Neural cell (in vitro differentiated cells): ENCODE results near the gene HCN1. TPM values are rescaled to one million over a fixed set of nuclear protein-coding genes. Genes with fewer than 3 reads are reported as not detected.

ENCODE experiments used
- H2AFZ ChIP-seq: fragments of 200-600, 300-800 bp; sonication (generic), shearing (Covaris generic); 2 replicates; pipeline ENCODE4 v1.6.0; 2014; ENCODE audit warnings: low read depth, mild to moderate bottlenecking, antibody characterized with exemption, low read length, moderate library complexity
- H3F3A ChIP-seq: fragments of 200-600 bp; shearing (Covaris generic); 2 replicates; pipeline ENCODE4 v1.6.1; 2016; ENCODE audit warnings: mild to moderate bottlenecking, moderate library complexity, mixed read lengths, antibody characterized with exemption, low read length; ENCODE audit not compliant: insufficient read depth, poor library complexity, severe bottlenecking
- H3K27ac ChIP-seq: fragments of 200-600, 300-800 bp; sonication (generic), shearing (Covaris generic); 2 replicates; pipeline ENCODE4 v1.5.1; 2014; ENCODE audit warnings: mild to moderate bottlenecking, low read length, moderate library complexity
- H3K27me3 ChIP-seq: fragments of 300-800, 200-600 bp; sonication (generic), shearing (Covaris generic); 2 replicates; pipeline ENCODE4 v1.6.0; 2014; ENCODE audit warnings: mild to moderate bottlenecking, low read depth, low read length, moderate library complexity; ENCODE audit not compliant: insufficient read depth
- H3K36me3 ChIP-seq: fragments of 300-800, 200-600 bp; sonication (generic), shearing (Covaris generic); 2 replicates; pipeline ENCODE4 v1.5.1; 2014; ENCODE audit warnings: mild to moderate bottlenecking, antibody characterized with exemption, low read length, moderate library complexity; ENCODE audit not compliant: insufficient read depth
- H3K4me2 ChIP-seq: fragments of 300-800, 200-600 bp; sonication (generic), shearing (Covaris generic); 2 replicates; pipeline ENCODE4 v1.6.0; 2014; ENCODE audit warnings: mild to moderate bottlenecking, low read length
- H3K4me3 ChIP-seq: fragments of 300-800, 200-600 bp; sonication (generic), shearing (Covaris generic); 2 replicates; pipeline ENCODE4 v1.5.1; 2014; ENCODE audit warnings: mild to moderate bottlenecking, low read length, moderate library complexity
- H3K79me2 ChIP-seq: fragments of 200-600 bp; shearing (Covaris generic); replicated peaks from 2 replicates; pipeline ENCODE4 v1.6.0; 2014; ENCODE audit warnings: mild to moderate bottlenecking, low read length, moderate library complexity; ENCODE audit not compliant: insufficient read depth
- H3K9ac ChIP-seq: fragments of 300-800, 200-600 bp; sonication (generic), shearing (Covaris generic); 2 replicates; pipeline ENCODE4 v1.6.1; 2016; ENCODE audit warnings: mild to moderate bottlenecking, low read length, mixed read lengths
- H3K9me2 ChIP-seq: fragments of 200-600 bp; shearing (Covaris generic); 2 replicates; pipeline ENCODE4 v1.6.1; 2016; ENCODE audit warnings: mild to moderate bottlenecking, low read length, mixed read lengths; ENCODE audit not compliant: insufficient read depth
- H3K9me3 ChIP-seq: fragments of 200-600, 300-800 bp; sonication (generic), shearing (Covaris generic); 2 replicates; pipeline ENCODE4 v1.6.1; 2016; ENCODE audit warnings: mild to moderate bottlenecking, mixed run types, low read length, moderate library complexity, mixed read lengths
- H4K20me1 ChIP-seq: fragments of 200-600 bp; shearing (Covaris generic); 2 replicates; pipeline ENCODE4 v1.6.1; 2016; ENCODE audit warnings: mild to moderate bottlenecking, mixed run types; ENCODE audit not compliant: insufficient read depth
- CTCF ChIP-seq: fragments of 450-650 bp; IDR thresholded peaks from 2 replicates; pipeline ENCODE4 v1.5.1; 2014; ENCODE audit warnings: antibody characterized with exemption, mild to moderate bottlenecking, moderate library complexity; ENCODE audit not compliant: poor library complexity, severe bottlenecking
- EP300 ChIP-seq: fragments of 450-650 bp; conservative IDR thresholded peaks from 2 replicates; pipeline ENCODE4 v1.6.1; 2014; ENCODE audit warnings: antibody characterized with exemption, mild to moderate bottlenecking, moderate library complexity; ENCODE audit not compliant: poor library complexity, severe bottlenecking
- EZH2 ChIP-seq: fragments of 200-600, 300-800 bp; shearing (Covaris generic), sonication (generic); IDR thresholded peaks from 2 replicates; pipeline ENCODE4 v1.6.1; 2014; ENCODE audit warnings: antibody characterized with exemption, low read length, borderline replicate concordance, mild to moderate bottlenecking; ENCODE audit not compliant: insufficient read depth, poor library complexity, severe bottlenecking
- MXI1 ChIP-seq: fragments of 450-650 bp; conservative IDR thresholded peaks from 2 replicates; pipeline ENCODE4 v1.6.1; 2014; ENCODE audit warnings: antibody characterized with exemption, mild to moderate bottlenecking; ENCODE audit not compliant: poor library complexity, severe bottlenecking
- POLR2AphosphoS5 ChIP-seq: IDR thresholded peaks from 2 replicates; pipeline ENCODE4 v1.6.1; 2012
- RAD21 ChIP-seq: fragments of 450-650 bp; conservative IDR thresholded peaks from 2 replicates; pipeline ENCODE4 v1.6.1; 2014; ENCODE audit warnings: antibody characterized with exemption, mild to moderate bottlenecking, moderate library complexity
- REST ChIP-seq: IDR thresholded peaks from 2 replicates; pipeline ENCODE4 v1.6.1; 2012; ENCODE audit warnings: borderline replicate concordance
- SMC3 ChIP-seq: fragments of 450-650 bp; conservative IDR thresholded peaks from 2 replicates; pipeline ENCODE4 v1.6.1; 2014; ENCODE audit warnings: antibody characterized with exemption, mild to moderate bottlenecking, moderate library complexity; ENCODE audit not compliant: poor library complexity
- TAF1 ChIP-seq: IDR thresholded peaks from 2 replicates; pipeline ENCODE4 v1.6.1; 2012; ENCODE audit warnings: low read depth
- polyA plus RNA-seq: library from polyadenylated mRNA; depleted of rRNA; stranded (reverse); fragments of >200 nt; gene quantifications from 2 replicates; pipeline ENCODE4 v1.2.3, GENCODE V29; 2014

HCN1 gene
- polyA plus RNA-seq, 1 donor from 2014 or later, result 1.4 TPM

- H3F3A ChIP-seq, result peaks cover 5% of the 10 kb centered on the region
- no peaks in the 10 kb centered on the region for H4K20me1 ChIP-seq
- peak overlapping the region; percentile 90 for H3K4me2 ChIP-seq
- H3K79me2 ChIP-seq, result no peaks in the 10 kb centered on the region
- peaks cover 29% of the 10 kb centered on the region for H3K27me3 ChIP-seq
- H3K9ac ChIP-seq, result peak overlapping the region; percentile 54
- TF ChIP-seq SMC3, result no peak
- TF ChIP-seq RAD21, result peak; percentile 18
- TF ChIP-seq EP300, result no peak
- TF ChIP-seq CTCF, result no peak
- no peak for TF ChIP-seq MXI1
- H3K9me2 ChIP-seq, result no peaks in the 10 kb centered on the region
- no peak overlapping the region for H3K27ac ChIP-seq
- no peak overlapping the region for H2AFZ ChIP-seq
- H3K9me3 ChIP-seq, result no peaks in the 10 kb centered on the region
- H3K4me3 ChIP-seq, result peak overlapping the region; percentile 72
- no peaks in the 10 kb centered on the region for H3K36me3 ChIP-seq
These were observed 993 bp downstream of the HCN1 start for GRCh38 chr5:45694971-45695803.

GRCh38 chr5:45694255-45694814 is 1.8 kb downstream of the HCN1 start:
- Histone ChIP-seq H4K20me1 (no peaks in the 10 kb centered on the region), H3K9me3 (no peaks in the 10 kb centered on the region), H3F3A (peaks cover 5% of the 10 kb centered on the region), H3K4me2 (peak overlapping the region; percentile 90), H3K9ac (peak overlapping the region; percentile 54), H3K4me3 (peak overlapping the region; percentile 72), H3K36me3 (no peaks in the 10 kb centered on the region), H2AFZ (no peak overlapping the region), H3K27ac (no peak overlapping the region), H3K79me2 (no peaks in the 10 kb centered on the region), H3K27me3 (peaks cover 29% of the 10 kb centered on the region), H3K9me2 (no peaks in the 10 kb centered on the region)
- TF ChIP-seq MXI1 (no peak), REST (peak; percentile 39)

- H3F3A ChIP-seq, result peaks cover 5% of the 10 kb centered on the region
- H3K36me3 ChIP-seq, result no peaks in the 10 kb centered on the region
- no peaks in the 10 kb centered on the region for H3K79me2 ChIP-seq
- H3K9me3 ChIP-seq, result no peaks in the 10 kb centered on the region
- no peak overlapping the region for H2AFZ ChIP-seq
- H3K4me3 ChIP-seq, result no peak overlapping the region
- H4K20me1 ChIP-seq, result no peaks in the 10 kb centered on the region
- TF ChIP-seq POLR2AphosphoS5, result no peak
- no peak for TF ChIP-seq CTCF
- no peak for TF ChIP-seq REST
- no peak for TF ChIP-seq TAF1
- TF ChIP-seq EZH2, result no peak
- TF ChIP-seq RAD21, result no peak
- no peak overlapping the region for H3K9ac ChIP-seq
- H3K27ac ChIP-seq, result no peak overlapping the region
- H3K27me3 ChIP-seq, result peaks cover 29% of the 10 kb centered on the region
- no peak overlapping the region for H3K4me2 ChIP-seq
- H3K9me2 ChIP-seq, result no peaks in the 10 kb centered on the region
These were observed 3.7 kb downstream of the HCN1 start for GRCh38 chr5:45692481-45692880.
